ENCODE measurements around the gene PLCL2. TPM values are rescaled to one million over a fixed set of nuclear protein-coding genes. Genes with fewer than 3 reads are reported as not detected.

The PLCL2 gene
- total RNA-seq, 1 donor from 2014 or later = 1.2 TPM

DNA sequence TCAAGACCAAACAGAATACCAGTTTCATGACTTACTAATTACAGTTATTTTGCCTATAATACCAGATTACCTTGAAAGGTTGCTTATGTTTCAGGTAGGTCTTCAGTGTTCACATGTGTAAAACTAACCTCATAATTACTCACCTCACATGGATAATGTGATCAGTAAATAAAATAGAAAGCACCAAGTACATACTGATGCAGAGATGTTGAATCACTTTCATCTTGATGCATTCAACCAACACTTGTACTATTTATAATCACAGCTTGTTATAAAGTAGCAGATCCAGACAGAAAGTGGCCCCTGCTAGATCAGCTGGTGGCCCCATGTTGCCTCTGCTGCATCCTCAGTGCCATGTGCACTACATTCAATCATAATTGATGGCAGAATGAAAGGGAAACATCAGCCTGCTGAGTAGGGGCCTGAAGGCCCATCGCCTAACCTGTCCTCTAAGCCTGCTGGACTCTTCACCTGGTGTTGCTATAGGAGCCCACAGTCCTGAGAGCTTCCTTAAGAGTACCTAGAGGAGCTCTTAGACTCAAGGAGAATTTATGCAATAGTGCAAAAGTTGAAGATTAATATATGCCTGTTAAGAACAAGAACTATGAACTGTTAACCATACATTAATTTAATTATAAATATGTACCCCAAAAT lies 154.3 kb downstream of the PLCL2 start:
- DNase-seq (ENCODE audit: low read depth) = no peak

- peak; percentile 43 for DNase-seq (ENCODE audit: low read depth)
These were observed 154.8 kb downstream of the PLCL2 start for GRCh38 chr3:17039594-17039993.

- DNase-seq (ENCODE audit: low read depth) = peak; percentile 9
These were observed 155.7 kb downstream of the PLCL2 start for GRCh38 chr3:17040322-17040989.

DNA sequence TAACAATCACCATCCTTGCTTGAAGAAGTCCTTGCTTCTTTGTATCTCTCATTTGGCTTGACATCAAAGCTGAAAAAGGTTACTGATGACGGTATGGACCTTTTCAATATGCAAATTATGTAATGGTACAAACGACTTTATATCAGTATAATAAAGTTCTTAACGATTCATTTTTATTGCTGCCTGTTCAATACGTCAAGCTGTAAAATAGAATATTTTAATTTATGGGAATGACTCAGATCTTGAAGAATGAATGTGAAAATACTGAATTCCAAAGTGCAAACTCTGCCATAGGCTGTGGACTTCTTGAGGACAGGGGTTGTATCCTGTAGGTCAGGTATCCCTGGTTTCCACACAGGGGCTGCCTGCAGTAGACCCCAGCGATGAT lies 156.2 kb downstream of the PLCL2 start:
- DNase-seq (ENCODE audit: low read depth) = no peak

GRCh38 chr3:17044855-17045254 lies 160.1 kb downstream of the PLCL2 start:
- no peak for DNase-seq (ENCODE audit: low read depth)

DNA sequence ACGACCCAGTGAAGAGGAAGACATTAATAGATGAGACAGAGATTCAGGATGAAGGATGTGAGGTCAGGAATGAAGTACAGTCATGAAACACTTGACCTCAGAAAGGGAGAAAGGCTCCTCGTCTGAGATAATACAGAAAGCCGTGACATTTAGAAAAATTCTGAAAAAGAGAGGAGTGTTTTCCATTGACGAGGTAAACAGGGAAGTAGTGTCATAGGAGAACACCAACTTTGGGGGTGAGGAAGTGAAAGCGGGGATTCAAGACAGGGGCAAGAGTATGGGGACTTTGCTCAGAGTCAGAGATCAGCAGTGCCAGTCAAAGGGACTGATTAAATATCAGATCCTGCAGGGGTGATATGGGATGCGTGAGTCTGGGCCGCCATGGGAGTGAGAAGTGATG lies 160.9 kb downstream of the PLCL2 start:
- no peak for DNase-seq (ENCODE audit: low read depth)

DNA sequence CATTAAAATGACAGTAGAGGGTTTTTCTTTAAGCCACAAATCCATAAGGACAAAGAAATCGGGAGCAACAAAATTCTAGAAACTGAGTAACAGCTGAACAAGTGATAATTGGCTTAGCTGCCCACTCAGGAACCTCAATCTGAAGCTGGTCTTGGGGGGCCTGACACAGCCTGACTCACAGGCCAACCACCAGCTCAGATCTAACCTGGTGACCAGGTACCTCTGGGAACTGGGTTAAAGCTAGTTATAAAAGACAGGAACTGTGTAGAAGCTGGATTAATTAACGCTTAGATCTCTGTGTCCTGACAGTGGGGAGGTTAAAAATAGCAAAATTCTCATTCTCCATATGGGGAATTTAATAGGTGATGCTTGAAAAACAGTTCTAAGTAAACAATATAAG lies 161.9 kb downstream of the PLCL2 start:
- no peak for DNase-seq (ENCODE audit: low read depth)

DNA sequence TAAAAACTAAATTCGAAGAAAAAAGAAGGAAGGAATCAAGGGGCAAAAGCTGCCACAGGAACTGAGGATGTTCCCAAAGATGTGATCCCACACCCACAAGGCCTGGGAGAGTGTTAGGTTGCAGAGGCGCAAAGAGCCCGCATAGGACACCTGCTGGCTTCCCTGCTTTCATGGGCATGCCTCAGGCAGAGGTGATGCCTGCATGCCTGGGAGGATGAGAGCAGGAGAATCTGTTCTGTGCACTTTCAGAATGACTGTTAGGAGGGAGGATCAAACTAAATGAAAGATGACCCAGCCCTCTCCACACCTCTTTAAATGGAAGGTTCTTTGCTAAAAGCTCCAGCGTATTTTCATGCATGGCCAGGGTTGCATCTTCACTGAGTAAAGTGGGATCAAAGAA lies 162.4 kb downstream of the PLCL2 start:
- DNase-seq (ENCODE audit: low read depth) = no peak

GRCh38 chr3:17047894-17048293 lies 163.1 kb downstream of the PLCL2 start:
- DNase-seq (ENCODE audit: low read depth) = no peak

GRCh38 chr3:17050071-17050470 lies 165.3 kb downstream of the PLCL2 start:
- DNase-seq (ENCODE audit: low read depth) = no peak

GRCh38 chr3:17050506-17050905 lies 165.8 kb downstream of the PLCL2 start:
- DNase-seq (ENCODE audit: low read depth) = no peak

- no peak for DNase-seq (ENCODE audit: low read depth)
These were observed 167.6 kb downstream of the PLCL2 start for GRCh38 chr3:17052363-17052762.

GRCh38 chr3:17054301-17054981 lies 169.7 kb downstream of the PLCL2 start:
- no peak for DNase-seq (ENCODE audit: low read depth)

GRCh38 chr3:17054982-17055343 lies 170.2 kb downstream of the PLCL2 start:
- DNase-seq (ENCODE audit: low read depth) = no peak

DNA sequence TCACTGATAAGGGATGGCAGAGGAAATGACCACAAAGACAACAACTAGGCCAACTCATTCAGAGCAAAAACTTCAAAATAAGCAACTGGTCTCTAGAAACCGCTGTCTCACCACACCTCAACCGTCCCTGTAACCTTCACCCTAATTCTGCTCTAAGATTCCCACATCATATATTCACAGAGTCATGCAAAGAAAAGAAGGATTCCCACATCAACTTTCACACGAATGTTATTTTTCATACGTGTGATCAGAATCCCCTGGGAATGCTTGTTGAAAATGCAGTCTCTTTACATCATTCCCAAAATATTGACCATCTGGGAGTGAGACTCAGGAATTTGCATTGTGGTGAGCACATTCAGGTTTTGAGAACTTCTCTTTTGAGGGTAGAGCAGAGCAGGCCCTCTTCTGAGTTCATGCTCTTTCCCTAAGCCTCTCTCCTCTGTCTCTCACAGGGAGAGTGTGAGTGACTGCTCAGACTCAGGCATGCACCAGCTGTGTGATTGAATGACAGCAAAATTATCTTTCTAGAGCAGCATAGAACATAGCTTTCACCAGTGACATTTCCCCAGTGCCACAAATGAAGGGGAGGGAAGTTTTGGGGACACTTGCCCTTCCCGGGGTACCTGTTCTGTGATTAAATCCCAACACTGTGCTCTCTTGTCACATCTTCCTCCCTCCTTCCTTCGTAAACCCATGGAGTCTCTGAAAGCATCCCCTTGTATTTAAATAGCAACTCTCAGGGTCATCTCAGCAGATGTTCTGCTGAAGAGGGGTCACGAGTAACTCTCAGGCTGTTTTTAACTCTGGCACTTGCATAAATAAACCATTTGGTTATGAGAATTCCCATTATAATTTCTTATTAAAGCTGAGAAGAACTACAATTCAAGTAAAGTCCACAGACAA lies 170.9 kb downstream of the PLCL2 start:
- peak; percentile 3 for DNase-seq (ENCODE audit: low read depth)

GRCh38 chr3:17057321-17057720 lies 172.6 kb downstream of the PLCL2 start:
- no peak for DNase-seq (ENCODE audit: low read depth)

DNA sequence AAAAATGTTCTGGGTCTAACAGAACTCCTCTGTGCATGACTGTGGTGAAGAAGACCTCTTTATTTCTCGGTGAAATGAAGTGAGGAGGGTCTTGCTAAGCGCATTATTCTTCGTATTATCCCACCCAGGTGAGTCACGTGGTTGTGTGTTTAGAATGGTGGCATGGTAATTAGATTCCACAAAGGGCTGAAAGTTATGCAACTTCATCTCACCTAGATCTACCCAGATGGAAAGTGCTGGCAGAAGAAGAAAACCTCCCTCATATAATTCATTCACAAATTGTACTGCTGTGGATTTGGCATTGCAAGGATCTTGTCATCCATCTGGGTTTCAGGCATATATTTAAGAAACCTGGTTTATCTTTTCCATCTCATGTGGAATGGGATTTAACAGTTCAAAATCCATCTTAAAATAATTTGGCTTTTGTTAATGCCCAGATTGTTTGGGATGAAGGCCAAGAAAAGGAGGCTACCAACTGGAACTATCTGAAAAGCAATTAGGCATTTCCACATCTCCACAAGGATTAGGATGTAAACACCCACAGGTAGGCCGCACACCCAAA lies 175.3 kb downstream of the PLCL2 start:
- DNase-seq (ENCODE audit: low read depth) = no peak

GRCh38 chr3:17061005-17061404 lies 176.2 kb downstream of the PLCL2 start:
- no peak for DNase-seq (ENCODE audit: low read depth)

GRCh38 chr3:17062736-17063135 lies 178.0 kb downstream of the PLCL2 start:
- DNase-seq (ENCODE audit: low read depth) = no peak

DNA sequence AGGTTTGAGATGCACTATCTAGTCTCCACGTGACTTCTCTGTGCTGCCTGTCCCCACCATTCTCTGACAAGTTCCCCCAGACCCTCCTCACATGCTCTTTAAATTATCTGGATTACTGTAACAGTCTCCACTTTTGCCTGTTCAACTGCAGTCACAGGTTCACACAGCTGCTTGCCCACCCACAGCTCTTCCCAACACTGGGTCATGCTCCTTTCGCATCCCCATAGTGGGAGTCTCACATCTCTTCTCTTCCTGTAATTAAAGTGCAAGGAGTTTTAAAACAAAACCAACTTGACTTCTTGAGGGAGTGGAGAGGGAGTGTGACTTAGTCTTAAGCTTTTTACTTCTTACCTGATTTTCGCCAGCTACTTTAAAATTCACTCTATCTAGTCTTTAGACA lies 178.8 kb downstream of the PLCL2 start:
- no peak for DNase-seq (ENCODE audit: low read depth)

- DNase-seq (ENCODE audit: low read depth) = no peak
These were observed 180.6 kb downstream of the PLCL2 start for GRCh38 chr3:17065315-17065714.
